Stimulated activated CD8-positive, alpha-beta memory T cell treated with anti-CD3 and anti-CD28 coated beads, Interleukin-4, amount 100 ng/mL, for 24 hours (primary cell): Measurements from ENCODE around the gene CRTC3.
"Not testable (repeated sequence)": the region's sequence is repeated elsewhere in the genome, so short reads cannot be mapped to it uniquely, and the experiment has no call there.

Experiments
- DNase-seq: peaks from one replicate; pipeline ENCODE4 v3.0.0-alpha.2; 2020; ENCODE audit warnings: low read depth

CRTC3 gene

DNA sequence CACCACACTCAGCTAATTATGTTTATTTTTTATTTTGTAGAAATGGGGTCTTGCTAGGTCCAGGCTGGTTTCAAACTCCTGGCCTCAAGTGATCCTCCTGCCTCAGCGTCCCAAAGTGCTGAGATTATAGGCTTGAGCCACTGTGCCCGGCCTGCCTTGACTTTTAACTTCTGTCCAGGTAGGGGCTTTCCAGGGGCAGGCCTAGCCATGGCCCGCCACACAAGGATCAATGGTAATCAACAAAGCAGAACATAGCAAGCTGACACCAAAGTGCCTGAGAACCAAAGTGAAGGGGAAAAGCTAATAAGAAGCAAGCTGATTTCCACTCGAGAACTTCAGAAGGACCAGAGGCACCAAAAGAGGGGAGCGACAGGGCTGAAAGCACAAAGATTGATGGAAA is 9.4 kb upstream of the CRTC3 start:
- DNase-seq = no peak

DNA sequence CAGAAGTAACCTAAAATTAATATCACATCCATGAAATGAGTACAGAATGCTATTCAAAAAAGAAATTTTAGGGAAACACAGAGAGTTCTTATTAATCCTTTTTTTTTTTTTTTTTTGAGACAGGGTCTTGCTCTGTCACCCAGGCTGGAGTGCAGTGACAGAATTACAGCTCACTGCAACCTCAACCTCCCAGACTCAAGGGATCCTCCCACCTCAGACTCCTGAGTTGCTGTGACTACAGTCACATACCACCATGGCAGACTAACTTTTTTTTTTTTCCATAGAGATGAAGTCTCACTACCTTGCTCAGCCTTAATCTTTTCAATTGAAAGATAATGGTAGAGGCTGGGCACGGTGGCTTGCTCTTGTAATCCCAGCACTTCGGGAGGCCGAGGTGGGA is 6.3 kb upstream of the CRTC3 start:
- no peak for DNase-seq

DNA sequence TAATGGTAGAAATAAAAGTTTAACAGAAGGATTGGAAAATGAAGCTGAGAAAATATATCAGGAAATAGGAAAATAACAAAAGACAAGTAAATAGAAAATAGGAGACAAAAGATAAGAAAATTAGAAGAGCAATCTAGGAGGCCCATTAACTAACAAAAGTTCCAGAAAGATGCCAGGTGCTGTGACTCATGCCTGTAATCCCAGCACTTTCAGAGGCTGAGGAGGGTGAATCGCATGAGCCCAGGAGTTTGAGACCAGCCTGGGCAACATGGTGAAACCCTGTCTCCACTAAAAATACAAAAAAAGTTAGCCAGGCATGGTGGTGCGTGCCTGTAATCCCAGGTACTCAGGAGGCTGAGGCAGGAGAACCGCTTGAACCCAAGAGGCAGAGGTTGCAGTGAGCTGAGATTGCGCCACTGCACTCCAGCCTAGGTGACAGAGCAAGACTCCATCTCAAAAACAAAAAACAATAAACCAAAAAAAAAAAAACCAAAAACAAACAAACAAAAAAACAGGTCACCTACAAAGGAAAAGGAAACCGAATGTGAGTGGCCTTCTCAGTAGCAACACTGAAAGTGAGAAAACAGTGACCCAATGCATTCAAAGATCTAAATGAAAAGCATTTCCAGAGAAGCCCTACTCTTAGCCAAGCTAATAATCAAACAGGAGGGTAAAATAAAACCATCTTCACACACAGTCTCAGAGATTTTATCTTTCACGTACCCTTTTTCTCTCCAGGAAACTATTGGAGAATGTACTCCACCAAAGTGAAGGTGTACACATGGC is 5.5 kb upstream of the CRTC3 start:
- DNase-seq = not testable (repeated sequence)

DNA sequence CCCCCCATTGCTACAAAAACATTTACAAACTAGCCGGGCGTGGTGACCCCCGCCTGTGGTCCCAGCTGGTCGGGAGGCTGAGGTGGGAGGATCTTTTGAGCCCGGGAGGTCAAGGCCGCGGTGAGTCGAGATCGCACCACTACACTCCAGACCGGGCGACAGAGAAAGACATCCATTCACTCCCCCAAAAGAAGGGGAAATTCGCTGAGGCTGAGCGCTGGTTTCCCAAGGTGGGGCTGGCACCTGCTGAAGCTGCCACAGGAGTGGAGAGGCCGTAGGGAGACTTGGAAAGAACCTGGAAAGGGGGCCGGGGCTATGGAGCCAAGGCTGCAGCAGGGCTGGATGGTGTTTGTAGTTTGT is 732 bp upstream of the CRTC3 start:
- no peak for DNase-seq

DNA sequence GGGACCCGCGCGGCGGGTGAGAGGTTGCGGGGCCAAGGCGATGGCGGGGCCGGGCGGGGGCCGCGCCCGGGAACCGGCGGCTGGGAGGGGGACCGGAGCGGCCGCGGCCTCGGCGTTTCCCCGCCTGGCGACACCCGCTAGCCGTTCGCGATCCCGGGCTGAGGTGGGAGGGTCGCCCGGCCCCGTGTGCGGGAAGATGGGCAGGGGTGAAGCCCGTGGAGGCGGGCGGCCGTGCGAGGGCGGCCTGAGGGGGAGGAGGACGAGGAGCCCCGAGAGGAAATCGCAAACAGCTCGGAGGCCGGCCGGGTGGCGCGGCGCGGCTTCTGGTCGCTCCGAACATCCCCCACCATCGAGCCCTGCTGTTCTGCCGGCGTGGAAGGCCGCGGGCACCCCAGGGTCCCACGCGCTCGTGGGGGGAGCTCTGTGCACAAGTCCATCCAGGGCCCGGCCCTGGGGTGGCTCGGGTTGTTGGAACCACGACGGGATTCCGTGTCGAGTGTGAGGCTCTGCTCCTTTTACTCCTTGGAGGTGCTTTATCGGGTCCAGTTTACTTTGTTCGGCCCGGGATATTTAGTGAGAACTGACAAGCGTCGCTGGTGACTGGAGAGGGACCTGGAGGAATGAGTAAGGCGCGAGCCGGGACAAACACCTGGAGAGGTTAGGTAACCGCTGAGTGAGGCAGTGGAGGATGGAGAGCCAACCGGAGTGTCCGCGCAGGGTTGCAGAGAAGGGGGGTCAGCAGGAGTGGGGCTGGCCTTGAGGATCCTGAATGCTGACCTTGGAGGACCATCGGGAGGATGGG is 728 bp downstream of the CRTC3 start:
- DNase-seq = peak; percentile 31

DNA sequence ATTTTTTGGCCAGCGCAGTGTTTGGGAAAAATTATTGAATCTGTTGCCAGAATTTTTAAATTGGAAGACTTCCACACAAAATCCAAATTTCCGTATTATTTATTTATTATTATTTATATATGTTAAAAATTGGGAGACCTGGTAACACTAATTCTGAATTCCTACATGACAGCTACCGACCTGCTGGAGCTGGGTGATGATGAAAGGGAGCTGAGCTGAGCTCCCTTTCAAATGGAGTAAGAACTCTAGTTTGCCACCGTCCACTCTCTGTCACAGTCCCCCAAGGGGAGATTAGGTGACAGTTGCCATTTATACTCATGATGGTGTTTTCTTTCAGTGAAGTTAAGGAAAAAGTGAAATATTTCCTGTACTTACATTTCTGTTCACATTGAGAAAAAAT is 1.4 kb downstream of the CRTC3 start:
- DNase-seq = no peak

DNA sequence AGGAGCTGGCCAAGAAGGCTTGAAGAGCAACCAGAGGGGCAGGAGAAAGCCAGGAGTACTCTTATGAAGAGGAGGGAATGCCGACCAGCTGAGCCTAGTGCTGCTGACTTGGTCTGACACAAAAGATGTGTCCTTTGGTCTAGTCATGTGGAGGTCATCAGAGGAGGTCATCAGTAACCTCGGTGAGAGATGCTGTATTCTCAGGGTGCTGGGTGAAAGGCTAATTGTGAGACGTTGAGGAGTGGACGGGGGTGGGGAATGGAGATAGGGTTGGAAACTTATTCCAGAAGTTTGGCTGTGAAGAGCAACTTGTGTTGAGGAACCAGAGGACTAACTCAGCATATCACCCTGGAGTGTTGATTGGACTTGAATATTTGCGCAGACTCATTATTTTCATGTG is 5.5 kb downstream of the CRTC3 start:
- no peak for DNase-seq

DNA sequence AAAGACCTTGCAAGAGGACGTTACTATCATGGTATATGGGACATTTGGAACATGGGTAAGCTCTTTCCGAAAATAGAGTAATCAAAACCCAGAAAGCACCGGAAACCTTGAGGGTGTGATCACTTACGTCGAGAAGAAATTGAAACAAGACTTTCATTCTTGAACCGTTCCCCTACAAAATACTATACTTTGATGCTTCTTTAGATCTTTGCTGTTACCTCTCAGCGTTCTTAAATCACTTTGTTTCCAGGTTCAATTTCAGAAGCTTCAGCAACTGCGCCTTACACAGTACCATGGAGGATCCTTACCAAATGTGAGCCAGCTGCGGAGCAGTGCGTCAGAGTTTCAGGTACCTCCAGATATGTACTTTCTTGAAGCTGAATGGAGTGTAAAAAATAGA is 10.1 kb downstream of the CRTC3 start:
- DNase-seq = no peak

DNA sequence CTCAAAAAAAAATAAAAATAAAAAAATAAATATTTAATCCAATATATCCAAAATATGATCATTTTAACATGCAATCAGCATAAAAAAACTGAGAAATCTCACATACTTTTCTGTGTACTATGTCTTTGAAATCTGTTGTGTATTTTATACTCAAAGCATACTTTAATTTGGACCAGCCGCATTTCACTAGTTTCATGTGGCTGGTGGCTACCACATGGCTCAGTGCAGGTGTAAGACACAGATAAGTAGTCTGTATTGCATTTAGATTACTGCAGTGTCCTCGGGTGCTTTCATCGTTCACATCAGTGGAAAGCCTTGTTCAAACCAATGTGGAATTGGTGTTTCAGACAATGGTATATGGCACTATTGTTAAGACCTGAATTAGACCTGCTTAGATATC is 11.0 kb downstream of the CRTC3 start:
- DNase-seq = no peak

DNA sequence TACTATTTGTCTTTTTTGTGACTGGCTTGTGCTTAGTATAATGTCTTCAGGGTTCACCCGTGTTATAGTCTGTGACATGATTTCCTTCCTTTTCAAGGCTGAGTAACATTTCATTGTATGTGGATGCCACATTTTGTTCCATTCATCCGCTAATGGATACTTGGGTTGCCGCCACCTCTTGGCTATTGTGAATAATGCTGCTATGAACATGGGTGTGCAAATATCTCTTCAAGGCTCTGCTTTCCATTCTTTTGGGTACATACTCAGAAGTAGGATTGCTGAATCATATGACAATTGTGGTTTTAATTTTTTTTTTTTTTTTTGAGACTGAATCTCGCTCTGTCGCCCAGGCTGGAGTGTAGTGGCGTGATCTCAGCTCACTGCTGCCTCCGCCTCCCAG is 15.4 kb downstream of the CRTC3 start:
- DNase-seq = no peak

DNA sequence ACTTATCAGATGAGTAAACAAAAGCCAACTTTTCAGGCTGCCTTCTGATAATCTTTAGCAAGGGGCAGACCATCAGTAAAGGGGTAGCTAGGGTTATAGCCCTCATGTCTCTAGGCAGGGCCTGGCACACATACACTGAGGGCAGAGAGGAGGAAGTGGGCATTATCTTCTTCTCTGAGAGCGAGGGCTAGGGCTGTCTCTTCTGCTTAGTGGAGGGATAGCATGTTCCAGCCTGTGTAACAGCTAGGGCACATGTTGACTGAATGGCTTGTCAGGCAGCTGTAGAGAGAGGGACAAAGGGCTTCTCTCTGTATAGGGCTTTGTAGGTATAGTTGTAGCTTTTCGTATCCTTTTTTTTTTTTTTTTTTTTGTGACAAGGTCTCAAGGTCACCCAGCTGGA is 17.8 kb downstream of the CRTC3 start:
- DNase-seq = no peak

DNA sequence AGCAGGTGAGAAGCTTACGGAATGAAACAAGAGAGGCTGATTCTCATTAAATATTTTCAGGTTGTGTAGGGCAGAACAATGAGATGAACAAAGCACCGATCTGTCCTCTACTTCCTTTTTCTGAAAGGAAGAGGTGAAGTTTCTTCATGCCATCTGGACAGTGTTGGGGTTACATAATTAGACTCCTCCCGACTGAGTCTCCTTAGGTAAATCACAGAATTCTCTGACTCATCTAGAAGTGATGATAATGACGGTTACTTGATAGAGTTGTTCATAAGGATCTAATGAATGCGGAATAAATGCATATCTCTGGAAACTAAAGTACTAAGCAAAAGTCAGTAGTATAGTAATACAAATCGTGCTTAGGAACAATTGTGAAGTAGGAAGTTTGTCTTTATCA is 21.2 kb downstream of the CRTC3 start:
- DNase-seq = no peak

DNA sequence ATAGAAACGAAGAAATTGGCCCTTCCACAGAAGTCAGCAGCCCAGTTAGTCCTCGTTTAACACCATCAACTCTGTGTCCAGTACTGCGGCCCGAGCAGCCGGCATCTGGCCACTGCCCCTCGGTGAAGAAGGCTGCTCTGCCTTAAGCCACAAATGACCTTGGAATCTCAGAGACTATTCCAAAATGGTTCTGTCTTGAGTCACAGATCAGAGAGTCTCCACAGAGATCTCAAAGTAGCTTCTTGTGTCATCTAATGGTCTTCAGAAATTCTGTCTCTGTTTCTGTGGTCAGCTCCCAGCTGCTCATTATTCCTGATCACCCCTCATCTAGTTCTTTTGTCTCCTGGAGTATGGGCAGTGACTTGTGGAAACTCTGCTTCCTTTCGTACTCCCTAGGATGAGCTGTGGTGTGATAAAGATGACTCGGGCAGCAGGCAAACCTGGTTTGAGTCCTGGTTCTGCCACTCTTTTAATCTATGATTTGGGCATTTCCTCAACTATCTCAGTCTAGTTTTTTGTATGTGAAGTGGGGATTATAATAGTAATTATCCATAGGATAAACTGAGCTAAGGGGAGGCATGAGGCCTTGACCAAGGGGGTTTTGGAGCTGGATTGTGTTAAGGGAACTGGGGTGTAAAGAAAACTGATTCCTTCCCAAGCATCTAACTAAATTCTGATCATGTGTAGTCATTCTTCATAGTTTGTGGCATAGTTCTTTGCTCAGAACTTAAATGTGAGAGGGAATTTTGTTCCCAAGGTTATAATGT is 22.6 kb downstream of the CRTC3 start:
- DNase-seq = no peak

DNA sequence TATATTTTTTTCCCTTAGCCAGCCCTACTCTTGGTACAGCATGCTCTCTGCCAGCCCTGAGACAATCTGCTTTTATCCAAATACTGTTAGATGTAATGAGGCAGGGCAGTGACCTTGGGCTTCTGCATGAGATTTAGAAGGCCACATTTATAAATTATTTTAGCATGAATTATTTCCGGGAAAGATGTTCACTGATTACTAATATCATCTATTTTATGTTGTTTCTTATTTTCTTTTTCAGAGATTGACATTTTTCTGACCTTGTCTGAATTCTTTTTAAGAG is 23.1 kb downstream of the CRTC3 start:
- no peak for DNase-seq

DNA sequence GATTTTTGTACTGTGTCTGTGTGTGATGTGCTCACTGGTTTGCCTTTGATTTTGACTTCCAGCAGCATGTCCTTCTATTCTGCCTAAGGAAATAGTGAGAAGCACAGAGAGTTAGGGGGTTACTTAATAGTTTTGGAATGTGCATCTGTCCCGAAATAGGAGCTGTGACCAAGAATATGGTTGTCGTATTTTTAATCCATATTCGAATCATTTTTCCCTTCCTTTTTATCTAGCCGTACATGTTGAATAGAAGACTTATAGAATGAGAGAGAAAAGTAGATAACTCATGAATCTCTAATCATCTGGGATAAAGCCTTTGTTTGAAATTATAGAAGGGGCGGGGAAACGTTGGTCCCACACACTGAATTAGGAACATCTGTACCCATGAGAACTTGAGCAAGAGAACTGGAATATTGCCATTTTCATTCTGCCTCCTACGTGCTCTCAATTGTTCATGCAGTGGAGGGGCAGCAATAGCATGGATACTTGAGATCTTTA is 23.6 kb downstream of the CRTC3 start:
- DNase-seq = no peak

DNA sequence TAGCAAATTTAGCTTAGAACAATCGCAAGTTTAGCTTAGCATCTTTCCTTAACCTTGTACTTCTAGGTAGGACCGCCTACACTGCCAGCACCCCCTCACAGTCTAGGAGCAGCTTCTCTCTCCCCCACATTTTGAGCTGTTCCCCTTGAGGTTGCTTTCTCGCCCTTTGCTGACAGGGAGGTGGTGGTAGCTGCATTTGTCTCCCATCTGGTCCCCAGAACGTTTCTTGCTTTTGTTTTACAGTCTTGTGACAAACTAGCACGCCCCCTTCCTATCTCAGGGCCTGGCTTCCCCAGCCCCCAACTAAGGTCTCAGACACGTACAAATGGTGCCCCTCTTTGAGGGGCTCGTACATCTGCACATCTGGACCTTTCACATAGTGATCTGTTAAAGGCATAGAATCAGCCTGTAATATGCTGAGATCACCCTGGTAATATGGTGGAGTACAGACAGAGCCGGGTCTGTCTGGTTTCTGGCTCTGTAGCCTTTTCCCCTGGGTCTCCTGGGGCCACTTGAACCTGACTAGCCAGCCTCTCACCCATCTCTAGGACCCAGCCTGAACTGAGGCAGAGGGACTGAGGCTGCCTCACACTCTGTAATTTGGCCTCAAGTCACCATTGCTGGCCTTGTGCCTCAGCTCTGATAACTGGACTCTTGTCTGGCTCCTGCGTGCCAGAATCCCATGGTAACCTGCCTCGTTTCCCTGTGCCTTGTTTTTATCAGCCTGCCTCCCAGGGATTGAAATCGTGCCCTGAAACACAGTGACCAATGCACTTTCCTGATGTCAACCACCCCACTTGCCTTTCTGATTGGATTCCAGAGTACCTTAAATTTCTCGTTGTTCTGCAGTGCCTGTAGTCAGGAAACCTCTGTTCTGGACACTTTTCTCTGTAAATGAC is 27.7 kb downstream of the CRTC3 start:
- no peak for DNase-seq

DNA sequence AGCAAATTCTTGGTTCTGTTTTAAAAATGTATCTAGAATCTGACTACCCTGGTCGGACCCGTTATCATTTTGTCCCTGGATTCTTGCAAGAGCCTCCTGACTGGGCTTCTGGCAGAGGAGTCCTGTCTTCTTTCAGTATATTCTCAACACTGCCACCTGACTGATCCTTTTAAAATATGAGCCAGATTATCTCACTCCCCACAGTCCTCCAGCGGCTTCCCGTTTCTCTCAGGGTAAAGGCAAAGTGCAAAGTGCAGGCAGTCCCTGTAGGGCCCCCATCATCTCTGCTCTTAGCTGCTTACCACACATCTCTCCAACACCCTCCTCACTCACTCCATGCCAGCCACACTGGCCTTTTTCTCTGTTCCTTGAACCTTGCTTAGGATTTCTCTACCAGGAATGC is 28.4 kb downstream of the CRTC3 start:
- no peak for DNase-seq

DNA sequence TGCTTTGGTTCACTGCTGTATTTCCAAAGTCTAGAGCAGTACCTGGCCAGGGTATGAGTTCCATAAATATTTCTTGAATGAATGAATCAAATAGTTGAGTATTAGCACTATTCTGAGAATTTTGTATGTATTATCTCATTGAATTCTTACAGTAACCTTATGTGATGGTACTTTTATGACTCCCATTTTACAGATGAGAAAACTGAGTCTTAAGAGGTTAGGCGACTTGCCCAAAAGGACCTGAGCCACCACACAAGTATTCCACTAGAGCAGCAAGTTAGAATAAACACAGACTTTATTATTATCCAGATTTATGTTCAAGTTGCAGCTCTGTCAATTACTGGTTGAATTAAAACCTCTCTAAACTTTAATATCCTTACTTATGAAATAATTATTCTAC is 29.4 kb downstream of the CRTC3 start:
- no peak for DNase-seq

DNA sequence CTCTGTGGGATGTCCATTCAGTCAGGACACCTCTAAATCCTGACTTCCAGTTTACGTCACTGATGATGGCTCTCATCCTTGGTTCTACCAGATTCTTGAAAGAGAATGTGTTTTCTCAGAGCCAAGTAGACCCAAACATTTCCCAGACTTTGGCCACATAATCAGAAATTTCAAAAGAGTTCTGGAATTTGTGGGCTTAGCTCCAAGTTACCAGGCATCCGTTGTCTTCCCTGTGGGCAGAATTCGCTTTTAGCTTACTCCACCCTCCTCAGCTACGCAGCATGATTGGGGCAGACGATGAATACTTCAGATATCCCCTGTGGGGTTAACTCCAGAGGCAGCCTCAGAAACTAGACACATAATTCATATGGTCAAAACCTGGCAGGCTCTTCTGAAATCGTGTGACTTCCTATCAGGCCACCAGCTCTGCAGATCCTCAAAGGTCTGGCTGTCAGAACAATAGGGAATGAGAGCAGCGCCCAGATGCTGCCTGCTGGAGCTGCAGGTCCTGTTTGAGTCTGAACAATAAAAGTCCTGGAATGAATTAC is 30.6 kb downstream of the CRTC3 start:
- no peak for DNase-seq

DNA sequence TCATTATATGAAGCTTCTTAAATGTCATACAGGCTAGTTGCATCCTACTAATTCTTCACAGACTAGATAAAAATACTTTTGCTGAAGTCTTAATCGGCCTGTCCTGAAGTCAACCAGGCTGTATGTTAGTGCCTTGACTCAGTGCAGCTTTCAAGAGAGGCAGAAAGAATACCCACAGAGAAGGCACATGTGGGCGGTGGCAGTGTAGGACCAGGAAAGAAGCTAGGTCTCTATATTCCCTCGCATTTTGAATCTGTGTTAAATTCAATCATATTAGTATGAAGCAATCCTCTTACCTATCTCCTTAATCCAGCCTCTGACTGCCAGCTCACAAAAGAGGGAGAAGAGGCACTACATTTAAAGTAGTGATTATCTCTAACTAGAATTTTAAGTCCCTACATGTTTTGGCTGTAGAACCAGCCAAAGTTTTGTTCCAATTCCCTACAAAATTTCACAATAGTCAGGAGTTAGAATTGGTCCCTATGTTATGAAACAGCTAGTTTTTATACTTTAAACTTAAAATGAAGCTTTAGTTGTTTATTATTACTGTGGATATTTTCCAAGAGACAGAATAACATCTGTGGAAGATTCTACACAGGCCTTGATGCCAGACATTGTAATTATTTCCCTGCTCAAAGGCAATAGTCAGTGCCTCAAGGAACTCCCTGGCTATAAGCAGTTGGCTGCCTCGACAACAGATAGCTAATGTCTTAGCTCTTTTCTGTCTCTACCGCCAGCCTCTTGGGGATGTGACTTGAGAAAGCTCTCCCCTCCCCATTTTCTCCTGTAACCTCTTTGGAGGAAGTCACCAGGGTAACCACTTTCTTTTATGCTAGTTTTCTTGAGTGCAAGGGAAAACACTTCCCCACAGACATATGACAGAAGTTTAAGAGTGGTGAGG is 31.9 kb downstream of the CRTC3 start:
- DNase-seq = no peak

DNA sequence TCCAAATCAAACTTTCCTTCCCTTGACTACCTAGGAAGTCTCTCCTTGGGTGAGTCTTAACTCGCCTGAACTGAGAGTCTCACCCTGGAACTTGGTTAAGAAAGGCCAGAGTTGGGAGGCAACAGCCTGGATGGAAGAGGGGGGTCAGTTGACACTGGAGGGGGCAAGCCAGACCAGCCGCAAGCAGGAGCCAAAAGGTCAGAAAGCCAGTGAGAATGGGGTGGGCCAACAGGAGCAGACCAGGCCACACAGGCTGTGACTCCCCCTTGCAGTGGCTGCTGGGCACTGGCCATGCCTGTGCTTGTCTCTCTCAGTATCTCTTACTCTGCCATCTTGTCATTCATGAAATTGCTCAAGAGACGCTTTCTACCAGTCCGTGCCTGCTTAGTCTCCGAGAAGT is 32.9 kb downstream of the CRTC3 start:
- no peak for DNase-seq
